KMS-11 (cell line): ENCODE data around the gene ITGA1.

Experiments used
- H2AFZ ChIP-seq: fragments of 200-600 bp; sonication (generic); 2 replicates; pipeline ENCODE4 v1.6.1; 2016; ENCODE audit warnings: antibody characterized with exemption, mixed run types, low read depth
- H3K27ac ChIP-seq: fragments of 200-600 bp; sonication (generic); 2 replicates; pipeline ENCODE4 v1.6.1; 2016; ENCODE audit warnings: mild to moderate bottlenecking, mixed run types
- H3K27me3 ChIP-seq: fragments of 200-600 bp; sonication (generic); 2 replicates; pipeline ENCODE4 v1.6.1; 2017; ENCODE audit warnings: mild to moderate bottlenecking, low read depth, mixed run types, moderate library complexity; ENCODE audit not compliant: insufficient read depth
- H3K36me3 ChIP-seq: fragments of 200-600 bp; sonication (generic); 2 replicates; pipeline ENCODE4 v1.6.1; 2017; ENCODE audit warnings: mild to moderate bottlenecking, mixed run types; ENCODE audit not compliant: insufficient read depth
- H3K4me1 ChIP-seq: fragments of 200-600 bp; sonication (generic); 2 replicates; pipeline ENCODE4 v1.6.1; 2016; ENCODE audit warnings: mild to moderate bottlenecking, low read depth, mixed run types; ENCODE audit not compliant: poor library complexity, severe bottlenecking
- H3K4me2 ChIP-seq: fragments of 200-600 bp; sonication (generic); 2 replicates; pipeline ENCODE4 v1.7.0; 2016; ENCODE audit warnings: mild to moderate bottlenecking, mixed run types
- H3K4me3 ChIP-seq: fragments of 200-600 bp; sonication (generic); IDR thresholded peaks from 2 replicates; pipeline ENCODE4 v1.6.1; 2017; ENCODE audit warnings: low read depth, low read length, mixed read lengths; ENCODE audit not compliant: insufficient read depth
- H3K79me2 ChIP-seq: fragments of 200-600 bp; sonication (generic); 2 replicates; pipeline ENCODE4 v1.6.1; 2016; ENCODE audit warnings: low read depth, mixed run types; ENCODE audit not compliant: insufficient read depth
- H3K9ac ChIP-seq: fragments of 200-600 bp; sonication (generic); 2 replicates; pipeline ENCODE4 v1.6.1; 2016; ENCODE audit warnings: mild to moderate bottlenecking, mixed run types
- H4K20me1 ChIP-seq: fragments of 200-600 bp; sonication (generic); 2 replicates; pipeline ENCODE4 v1.6.1; 2016; ENCODE audit warnings: mild to moderate bottlenecking, mixed run types; ENCODE audit not compliant: insufficient read depth
- CTCF ChIP-seq: fragments of 200-600 bp; sonication (generic); conservative IDR thresholded peaks from 2 replicates; pipeline ENCODE4 v1.6.1; 2017; ENCODE audit warnings: low read depth, mild to moderate bottlenecking, antibody characterized with exemption, low read length, moderate library complexity, mixed read lengths

Gene ITGA1

GRCh38 chr5:52868417-52868816 lies 80.7 kb downstream of the ITGA1 start:
- H2AFZ ChIP-seq, result no peak overlapping the region

GRCh38 chr5:52869391-52869790 lies 81.7 kb downstream of the ITGA1 start:
- Histone ChIP-seq H2AFZ (no peak overlapping the region), H3K79me2 (no peaks in the 10 kb centered on the region), H3K4me3 (no peak overlapping the region), H3K27ac (no peak overlapping the region), H3K36me3 (no peaks in the 10 kb centered on the region), H3K9ac (no peak overlapping the region), H3K4me2 (no peak overlapping the region), H4K20me1 (no peaks in the 10 kb centered on the region), H3K27me3 (no peaks in the 10 kb centered on the region), H3K4me1 (no peaks in the 10 kb centered on the region)
- no peak for TF ChIP-seq CTCF

More at GRCh38 chr5:52868417-52868816, 80.7 kb downstream of the ITGA1 start:
- H3K27me3 ChIP-seq, result no peaks in the 10 kb centered on the region
- no peak overlapping the region for H3K27ac ChIP-seq
- no peak for TF ChIP-seq CTCF
- no peaks in the 10 kb centered on the region for H3K36me3 ChIP-seq
- H3K4me2 ChIP-seq, result no peak overlapping the region
- H3K4me3 ChIP-seq, result no peak overlapping the region
- H3K4me1 ChIP-seq, result no peaks in the 10 kb centered on the region
- no peak overlapping the region for H3K9ac ChIP-seq
- H3K79me2 ChIP-seq, result no peaks in the 10 kb centered on the region
- H4K20me1 ChIP-seq, result no peaks in the 10 kb centered on the region

- H4K20me1 ChIP-seq, result no peaks in the 10 kb centered on the region
- no peak overlapping the region for H3K27ac ChIP-seq
- H3K36me3 ChIP-seq, result no peaks in the 10 kb centered on the region
- no peaks in the 10 kb centered on the region for H3K27me3 ChIP-seq
- no peak overlapping the region for H3K4me3 ChIP-seq
- no peak overlapping the region for H3K9ac ChIP-seq
- H3K79me2 ChIP-seq, result no peaks in the 10 kb centered on the region
- H3K4me1 ChIP-seq, result no peaks in the 10 kb centered on the region
- no peak for TF ChIP-seq CTCF
- no peak overlapping the region for H2AFZ ChIP-seq
- no peak overlapping the region for H3K4me2 ChIP-seq
These were observed 82.7 kb downstream of the ITGA1 start for GRCh38 chr5:52870448-52870847.

GRCh38 chr5:52875827-52876226 lies 88.1 kb downstream of the ITGA1 start:
- Histone ChIP-seq H3K4me2 (no peak overlapping the region), H2AFZ (no peak overlapping the region), H3K36me3 (no peaks in the 10 kb centered on the region), H3K27me3 (no peaks in the 10 kb centered on the region), H4K20me1 (no peaks in the 10 kb centered on the region), H3K4me3 (no peak overlapping the region), H3K9ac (no peak overlapping the region), H3K27ac (no peak overlapping the region), H3K79me2 (no peaks in the 10 kb centered on the region), H3K4me1 (no peaks in the 10 kb centered on the region)
- TF ChIP-seq CTCF, result no peak
